ENCODE data around the gene NXN.
A peak's percentile ranks its signal among the peaks of the same experiment; 100 is the strongest.

NXN gene

GRCh38 chr17:951325-952132 lies 28.0 kb downstream of the NXN start:
- Histone ChIP-seq H3K9ac (ENCODE audit: low read length) (peak overlapping the region; percentile 61), H3K4me1 (ENCODE audit: control insufficient read depth, insufficient read depth, low read depth, low read length) (peaks cover 36% of the 10 kb centered on the region), H3K79me1 (replicated peaks; ENCODE audit: low read length, poor library complexity, severe bottlenecking) (peaks cover 10% of the 10 kb centered on the region), H4K91ac (ENCODE audit: low read length) (peak overlapping the region; percentile 97), H3K27me3 (ENCODE audit: control insufficient read depth in 1 of 2, insufficient read depth in 1 of 2, low read length in 2 of 2) (peaks cover 0 to 14% of the 10 kb centered on the region in 2 experiments), H3K4ac (ENCODE audit: low read depth in 1 of 2, low read length in 2 of 2) (peak overlapping the region; percentile 35 to 47), H2AK5ac (ENCODE audit: low read length, severe bottlenecking) (peak overlapping the region; percentile 95), H4K8ac (ENCODE audit: low read length) (peak overlapping the region; percentile 59), H3K23ac (ENCODE audit: low read length in 2 of 2) (peak overlapping the region in 1 of 2 experiments; percentile 40), H2BK5ac (ENCODE audit: low read depth, low read length, poor library complexity, severe bottlenecking) (peak overlapping the region; percentile 98), H3K4me2 (ENCODE audit: low read length, poor library complexity, severe bottlenecking) (peak overlapping the region; percentile 2), H3K9me3 (ENCODE audit: control insufficient read depth, low read length) (no peaks in the 10 kb centered on the region), H2BK15ac (ENCODE audit: low read depth, poor library complexity, severe bottlenecking) (peak overlapping the region; percentile 98), H2BK120ac (ENCODE audit: low read depth, low read length) (peak overlapping the region; percentile 75), H3K36me3 (ENCODE audit: control insufficient read depth in 1 of 2, insufficient read depth in 2 of 2, low read depth in 1 of 2, low read length in 2 of 2) (peaks cover 0 to 14% of the 10 kb centered on the region in 2 experiments), H3K27ac (ENCODE audit: low read length, poor library complexity, severe bottlenecking) (peak overlapping the region; percentile 97), H3K4me3 (ENCODE audit: insufficient read depth in 1 of 2, low read depth in 1 of 2, low read length in 2 of 2) (no peak overlapping the region), H2AFZ (ENCODE audit: low read depth, low read length) (no peak overlapping the region), H3K14ac (ENCODE audit: low read length in 2 of 2) (no peak overlapping the region), H3K18ac (ENCODE audit: low read depth in 1 of 2, low read length in 2 of 2) (peak overlapping the region; percentile 45 to 71), H2BK12ac (ENCODE audit: low read length in 2 of 2) (peak overlapping the region; percentile 15 to 59)
- 0% methylated on average over 17 of the region's 27 CpGs for WGBS
- DNase-seq: peak; percentile 94

GRCh38 chr17:949623-950303 lies 29.8 kb downstream of the NXN start:
- H3K4me1 ChIP-seq (ENCODE audit: control insufficient read depth, insufficient read depth, low read depth, low read length): peaks cover 37% of the 10 kb centered on the region
- peak overlapping the region in 1 of 2 experiments; percentile 82 for H3K14ac ChIP-seq (ENCODE audit: low read length in 2 of 2)
- 32% methylated on average over 10 of the region's 12 CpGs for WGBS
- DNase-seq: no peak
- peak overlapping the region; percentile 85 for H2BK120ac ChIP-seq (ENCODE audit: low read depth, low read length)
- peak overlapping the region; percentile 48 for H2BK15ac ChIP-seq (ENCODE audit: low read depth, poor library complexity, severe bottlenecking)
- H3K79me1 ChIP-seq (replicated peaks; ENCODE audit: low read length, poor library complexity, severe bottlenecking): peaks cover 18% of the 10 kb centered on the region
- peak overlapping the region; percentile 69 to 98 for H3K4ac ChIP-seq (ENCODE audit: low read depth in 1 of 2, low read length in 2 of 2)
- peak overlapping the region; percentile 97 for H3K27ac ChIP-seq (ENCODE audit: low read length, poor library complexity, severe bottlenecking)
- H3K18ac ChIP-seq (ENCODE audit: low read depth in 1 of 2, low read length in 2 of 2): peak overlapping the region; percentile 75 to 98
- peak overlapping the region; percentile 98 for H4K91ac ChIP-seq (ENCODE audit: low read length)
- peak overlapping the region; percentile 69 to 95 for H2BK12ac ChIP-seq (ENCODE audit: low read length in 2 of 2)
- H2AK5ac ChIP-seq (ENCODE audit: low read length, severe bottlenecking): peak overlapping the region; percentile 100
- no peak overlapping the region for H3K9ac ChIP-seq (ENCODE audit: low read length)
- H3K27me3 ChIP-seq (ENCODE audit: control insufficient read depth in 1 of 2, insufficient read depth in 1 of 2, low read length in 2 of 2): peaks cover 0 to 14% of the 10 kb centered on the region in 2 experiments
- no peak overlapping the region for H2BK5ac ChIP-seq (ENCODE audit: low read depth, low read length, poor library complexity, severe bottlenecking)
- no peak overlapping the region for H3K4me3 ChIP-seq (ENCODE audit: insufficient read depth in 1 of 2, low read depth in 1 of 2, low read length in 2 of 2)
- peak overlapping the region; percentile 97 for H4K8ac ChIP-seq (ENCODE audit: low read length)
- H3K36me3 ChIP-seq (ENCODE audit: control insufficient read depth in 1 of 2, insufficient read depth in 2 of 2, low read depth in 1 of 2, low read length in 2 of 2): peaks cover 0 to 17% of the 10 kb centered on the region in 2 experiments
- no peaks in the 10 kb centered on the region for H3K9me3 ChIP-seq (ENCODE audit: control insufficient read depth, low read length)
- peak overlapping the region in 1 of 2 experiments; percentile 2 for H3K23ac ChIP-seq (ENCODE audit: low read length in 2 of 2)
- H3K4me2 ChIP-seq (ENCODE audit: low read length, poor library complexity, severe bottlenecking): no peak overlapping the region
- no peak overlapping the region for H2AFZ ChIP-seq (ENCODE audit: low read depth, low read length)

- Histone ChIP-seq H3K4me1 (ENCODE audit: control insufficient read depth, insufficient read depth, low read depth, low read length) (peaks cover 27% of the 10 kb centered on the region), H3K27me3 (ENCODE audit: control insufficient read depth in 1 of 2, insufficient read depth in 1 of 2, low read length in 2 of 2) (peaks cover 0 to 12% of the 10 kb centered on the region in 2 experiments), H3K4me3 (ENCODE audit: insufficient read depth in 1 of 2, low read depth in 1 of 2, low read length in 2 of 2) (no peak overlapping the region), H4K8ac (ENCODE audit: low read length) (peak overlapping the region; percentile 75), H4K91ac (ENCODE audit: low read length) (no peak overlapping the region), H3K23ac (ENCODE audit: low read length in 2 of 2) (peak overlapping the region in 1 of 2 experiments; percentile 70), H3K9me3 (ENCODE audit: control insufficient read depth, low read length) (no peaks in the 10 kb centered on the region), H2AFZ (ENCODE audit: low read depth, low read length) (no peak overlapping the region), H3K79me1 (replicated peaks; ENCODE audit: low read length, poor library complexity, severe bottlenecking) (peaks cover 21% of the 10 kb centered on the region), H2BK15ac (ENCODE audit: low read depth, poor library complexity, severe bottlenecking) (peak overlapping the region; percentile 69), H3K36me3 (ENCODE audit: control insufficient read depth in 1 of 2, insufficient read depth in 2 of 2, low read depth in 1 of 2, low read length in 2 of 2) (peaks cover 0 to 12% of the 10 kb centered on the region in 2 experiments), H3K4ac (ENCODE audit: low read depth in 1 of 2, low read length in 2 of 2) (no peak overlapping the region), H2BK120ac (ENCODE audit: low read depth, low read length) (peak overlapping the region; percentile 49), H2AK5ac (ENCODE audit: low read length, severe bottlenecking) (no peak overlapping the region), H2BK12ac (ENCODE audit: low read length in 2 of 2) (peak overlapping the region in 1 of 2 experiments; percentile 83), H3K14ac (ENCODE audit: low read length in 2 of 2) (no peak overlapping the region), H2BK5ac (ENCODE audit: low read depth, low read length, poor library complexity, severe bottlenecking) (no peak overlapping the region), H3K9ac (ENCODE audit: low read length) (peak overlapping the region; percentile 6), H3K27ac (ENCODE audit: low read length, poor library complexity, severe bottlenecking) (peak overlapping the region; percentile 72), H3K18ac (ENCODE audit: low read depth in 1 of 2, low read length in 2 of 2) (peak overlapping the region in 1 of 2 experiments; percentile 34), H3K4me2 (ENCODE audit: low read length, poor library complexity, severe bottlenecking) (peak overlapping the region; percentile 5)
- peak; percentile 41 for DNase-seq
- 78% methylated on average over 11 of the region's 25 CpGs for WGBS
Measured at GRCh38 chr17:948284-948852, 31.2 kb downstream of the NXN start.
